ENCODE data around the gene CA11. TPM values are rescaled to one million over a fixed set of nuclear protein-coding genes. Genes with fewer than 3 reads are reported as not detected.
A peak's percentile ranks its signal among the peaks of the same experiment; 100 is the strongest.
"Not testable (repeated sequence)": the region's sequence is repeated elsewhere in the genome, so short reads cannot be mapped to it uniquely, and the experiment has no call there.

Gene CA11
- total RNA-seq, 1 donor from 2014 or later, result 9.5 TPM

GRCh38 chr19:48685583-48685982, 39.6 kb upstream of the CA11 start:
- no peaks in the 10 kb centered on the region for H3K9me3 Mint-ChIP-seq
- no peak for ATAC-seq (ENCODE audit: low read depth)
- no peak overlapping the region for H3K4me3 Mint-ChIP-seq
- H3K27me3 Mint-ChIP-seq, result no peaks in the 10 kb centered on the region
- no peak for TF ChIP-seq CTCF (IDR thresholded peaks at IDR 0.05)
- intact Hi-C loops (cut with micrococcal nuclease), result no loop called here
- CTCF ChIA-PET, result no interaction called here
- DNase-seq, result no peak
- no peak overlapping the region for H3K27ac Mint-ChIP-seq
- POLR2A ChIA-PET, result no interaction called here
- no peaks in the 10 kb centered on the region for H3K4me1 Mint-ChIP-seq
- no peaks in the 10 kb centered on the region for H3K36me3 Mint-ChIP-seq (ENCODE audit: low read depth)

GRCh38 chr19:48683349-48683748, 37.4 kb upstream of the CA11 start:
- ATAC-seq (ENCODE audit: low read depth), result peak; percentile 52
- no peaks in the 10 kb centered on the region for H3K27me3 Mint-ChIP-seq
- CTCF ChIA-PET, result interaction anchor here (2.2 kb wide), 1 partner anchor 9 kb away, joined by 4 read pairs; no protein-coding TSS in a partner anchor
- intact Hi-C loops (cut with micrococcal nuclease), result no loop called here
- H3K4me1 Mint-ChIP-seq, result no peaks in the 10 kb centered on the region
- no peak for TF ChIP-seq CTCF (IDR thresholded peaks at IDR 0.05)
- H3K36me3 Mint-ChIP-seq (ENCODE audit: low read depth), result no peaks in the 10 kb centered on the region
- POLR2A ChIA-PET, result no interaction called here
- no peak overlapping the region for H3K27ac Mint-ChIP-seq
- DNase-seq, result no peak
- H3K4me3 Mint-ChIP-seq, result peak overlapping the region; percentile 35
- no peaks in the 10 kb centered on the region for H3K9me3 Mint-ChIP-seq

- POLR2A ChIA-PET, result no interaction called here
- Mint-ChIP-seq H3K9me3 (no peaks in the 10 kb centered on the region), H3K27me3 (no peaks in the 10 kb centered on the region), H3K36me3 (ENCODE audit: low read depth) (no peaks in the 10 kb centered on the region), H3K4me1 (no peaks in the 10 kb centered on the region), H3K27ac (no peak overlapping the region), H3K4me3 (no peak overlapping the region)
- ATAC-seq (ENCODE audit: low read depth) (no peak), DNase-seq (no peak)
- intact Hi-C loops (cut with micrococcal nuclease), result no loop called here
- CTCF ChIA-PET, result no interaction called here
- no peak for TF ChIP-seq CTCF (IDR thresholded peaks at IDR 0.05)
These were observed 35.1 kb upstream of the CA11 start for GRCh38 chr19:48681127-48681470.

GRCh38 chr19:48680436-48681126, 34.6 kb upstream of the CA11 start:
- no peak for TF ChIP-seq CTCF (IDR thresholded peaks at IDR 0.05)

GRCh38 chr19:48680006-48680405, 34.0 kb upstream of the CA11 start:
- H3K4me1 Mint-ChIP-seq; ATAC-seq (ENCODE audit: low read depth); H3K4me3 Mint-ChIP-seq; H3K27ac Mint-ChIP-seq; H3K27me3 Mint-ChIP-seq; POLR2A ChIA-PET; intact Hi-C loops (cut with micrococcal nuclease); DNase-seq; H3K36me3 Mint-ChIP-seq (ENCODE audit: low read depth); CTCF ChIA-PET; H3K9me3 Mint-ChIP-seq: not testable (repeated sequence)

More at GRCh38 chr19:48680436-48681126, 34.6 kb upstream of the CA11 start:
- no peak overlapping the region for H3K4me3 Mint-ChIP-seq
- intact Hi-C loops (cut with micrococcal nuclease), result no loop called here
- H3K27ac Mint-ChIP-seq, result no peak overlapping the region
- H3K9me3 Mint-ChIP-seq, result no peaks in the 10 kb centered on the region
- no peak for ATAC-seq (ENCODE audit: low read depth)
- no peaks in the 10 kb centered on the region for H3K27me3 Mint-ChIP-seq
- POLR2A ChIA-PET, result no interaction called here
- no peaks in the 10 kb centered on the region for H3K36me3 Mint-ChIP-seq (ENCODE audit: low read depth)
- no peak for DNase-seq
- CTCF ChIA-PET, result no interaction called here
- H3K4me1 Mint-ChIP-seq, result no peaks in the 10 kb centered on the region

GRCh38 chr19:48678201-48678600, 32.2 kb upstream of the CA11 start:
- ATAC-seq (ENCODE audit: low read depth) (no peak), DNase-seq (no peak)
- Mint-ChIP-seq H3K36me3 (ENCODE audit: low read depth) (no peaks in the 10 kb centered on the region), H3K9me3 (no peaks in the 10 kb centered on the region), H3K4me3 (no peak overlapping the region), H3K27ac (no peak overlapping the region), H3K27me3 (peaks cover 1% of the 10 kb centered on the region), H3K4me1 (peaks cover 7% of the 10 kb centered on the region)
- CTCF ChIA-PET, result no interaction called here
- no peak for TF ChIP-seq CTCF (IDR thresholded peaks at IDR 0.05)
- intact Hi-C loops (cut with micrococcal nuclease), result loop anchor here (5.0 kb wide), 1 partner anchor 34 kb away; no protein-coding TSS in a partner anchor
- POLR2A ChIA-PET, result no interaction called here

Measured in activated B cell treated with CpG ODN at 0.5 μM for 24 hours (primary cell).